K562 (cell line): ENCODE data around the gene PRXL2A. TPM values are rescaled to one million over a fixed set of nuclear protein-coding genes. Genes with fewer than 3 reads are reported as not detected.

Experiments used
- EGR1 ChIP-seq: fragments of 450-650 bp; conservative IDR thresholded peaks from 2 replicates; pipeline ENCODE4 v1.6.1; 2017; ENCODE audit warnings: mild to moderate bottlenecking
- ELF1 ChIP-seq: fragments of 200-800 bp; sonication (Bioruptor generic); IDR thresholded peaks from 2 replicates; pipeline ENCODE4 v1.6.1; 2016; ENCODE audit warnings: missing genetic modification characterization, missing compliant biosample characterization
- ERF ChIP-seq: fragments of 450-650 bp; formaldehyde crosslinking; IDR thresholded peaks from 2 replicates; pipeline ENCODE4 v1.4.0; 2020; ENCODE audit warnings: mild to moderate bottlenecking, mixed read lengths
- HDAC1 ChIP-seq, 2 experiments: fragments of 450-650 bp; IDR thresholded peaks; 2 replicates each; pipeline ENCODE4 v1.6.1; 2016 to 2017; ENCODE audit warnings: inconsistent platforms in 1 of 2, mild to moderate bottlenecking in 1 of 2, moderate library complexity in 1 of 2
- KDM1A ChIP-seq, 2 experiments: fragments of 450-650 bp; IDR thresholded peaks; 2 replicates each; pipeline ENCODE4 v1.6.1; 2016; ENCODE audit warnings: mild to moderate bottlenecking in 2 of 2
- KDM5B ChIP-seq: fragments of 200-600 bp; sonication (generic); IDR thresholded peaks from 2 replicates; pipeline ENCODE4 v1.6.1; 2012; ENCODE audit warnings: low read depth, mild to moderate bottlenecking, moderate library complexity, low read length, control low read depth, inconsistent platforms; ENCODE audit not compliant: insufficient replicate concordance
- MBD2 ChIP-seq: sonication (generic); IDR thresholded peaks from 2 replicates; pipeline ENCODE4 v1.6.1; 2016; ENCODE audit warnings: low read depth, borderline replicate concordance
- NFE2L1 ChIP-seq: fragments of 450-650 bp; IDR thresholded peaks from 2 replicates; pipeline ENCODE4 v1.6.1; 2016; ENCODE audit warnings: missing genetic modification characterization, low read depth, mild to moderate bottlenecking, missing compliant biosample characterization, moderate library complexity, borderline replicate concordance
- RBBP5 ChIP-seq: fragments of 200-600 bp; sonication (generic); IDR thresholded peaks from 2 replicates; pipeline ENCODE4 v1.6.1; 2012; ENCODE audit warnings: borderline replicate concordance, mild to moderate bottlenecking, low read length, control low read depth, inconsistent platforms; ENCODE audit not compliant: insufficient read depth, poor library complexity, severe bottlenecking
- REST ChIP-seq, 2 experiments: fragments of 450-650 bp; formaldehyde crosslinking in 1 of 2; IDR thresholded peaks; 2 replicates each; pipeline versions ENCODE4 v1.4.0 to v1.6.1; 2014 to 2020; ENCODE audit warnings: mild to moderate bottlenecking in 2 of 2, borderline replicate concordance in 1 of 2, low read depth in 1 of 2
- SAFB ChIP-seq: fragments of 200-400 bp; formaldehyde crosslinking; IDR thresholded peaks from 2 replicates; pipeline ENCODE4 v1.6.1; 2017; ENCODE audit warnings: low read depth, low read length, borderline replicate concordance
- ZC3H8 ChIP-seq: fragments of 450-650 bp; IDR thresholded peaks from 2 replicates; pipeline ENCODE4 v1.6.1; 2017
- ZNF12 ChIP-seq: sonication (generic); formaldehyde crosslinking; IDR thresholded peaks from 2 replicates; pipeline ENCODE4 v1.4.0; 2020; ENCODE audit warnings: mild to moderate bottlenecking, missing genetic modification reagents
- polyA plus RNA-seq, 8 experiments: library from polyadenylated mRNA; depleted of rRNA in 4 of 8; stranded (reverse) in 5 of 8; unstranded in 3 of 8; fragments of >200 nt; fragmentation: Nextera tagmentation in 2 of 8; fragmentation: Illumina TruSeq in 1 of 8; extraction: Ambion mirVana in 2 of 8; extraction: Trizol in 1 of 8; gene quantifications; 2 replicates each; pipeline versions ENCODE4 v1.2.1 to v1.2.3, GENCODE V29; 2011 to 2014; ENCODE audit warnings: inconsistent platforms in 1 of 8, missing spikeins in 1 of 8
- total RNA-seq, 7 experiments: library from RNA; depleted of rRNA in 6 of 7; stranded (reverse); fragments of >200 nt in 6 of 7; fragmentation: Illumina TruSeq in 2 of 7; extraction: Trizol in 2 of 7; gene quantifications; 2 replicates each; pipeline versions ENCODE4 v1.2.1 to v1.2.3, GENCODE V29; 2011 to 2021; ENCODE audit warnings: low replicate concordance in 1 of 7
- TF ChIP-seq, protein P1 (sequence below), 3 experiments: fragments of 200-800 bp in 1 of 3; fragments of 250-450 bp in 1 of 3; fragments of 450-650 bp in 1 of 3; sonication (Bioruptor Pico) in 1 of 3; sonication (Bioruptor generic) in 1 of 3; formaldehyde crosslinking in 1 of 3; IDR thresholded peaks; 2 replicates each; pipeline versions ENCODE4 v1.6.1 to v1.8.0; 2016 to 2022; ENCODE audit warnings: mild to moderate bottlenecking in 2 of 3, missing genetic modification characterization in 2 of 3, missing compliant biosample characterization in 1 of 3, moderate library complexity in 1 of 3

The PRXL2A gene
- total and polyA plus RNA-seq, 9 of the 15 experiments (the other 6 are each of a cell fraction or from before 2014, with no cell fraction given), result 0.14 to 1.2 (median 0.75) TPM

- TF ChIP-seq RBBP5 (peak; percentile 17), HDAC1 (IDR thresholded peaks at IDR 0.05) (peak in 1 of 2 experiments; percentile 42; a peak in 1 of 4 replicates), ZC3H8 (no peak), KDM5B (peak; percentile 44), KDM1A (IDR thresholded peaks at IDR 0.05) (no peak), EGR1 (peak; percentile 56), ELF1 (tag) (no peak), MBD2 (no peak), NFE2L1 (tag) (no peak), ZNF12 (0 out of 2 replicates have a peak, but pooled peaks have one; percentile 8), REST (IDR thresholded peaks at IDR 0.05; ENCODE audit: borderline replicate concordance) (no peak), REST (CRISPR knock-in tag; IDR thresholded peaks at IDR 0.05; ENCODE audit: low read depth) (0 out of 2 replicates have a peak, but pooled peaks have one; percentile 25), ERF (CRISPR knock-in tag) (0 out of 2 replicates have a peak, but pooled peaks have one; percentile 37), SAFB (0 out of 2 replicates have a peak, but pooled peaks have one; percentile 11)
- TF ChIP-seq, protein P1, sequence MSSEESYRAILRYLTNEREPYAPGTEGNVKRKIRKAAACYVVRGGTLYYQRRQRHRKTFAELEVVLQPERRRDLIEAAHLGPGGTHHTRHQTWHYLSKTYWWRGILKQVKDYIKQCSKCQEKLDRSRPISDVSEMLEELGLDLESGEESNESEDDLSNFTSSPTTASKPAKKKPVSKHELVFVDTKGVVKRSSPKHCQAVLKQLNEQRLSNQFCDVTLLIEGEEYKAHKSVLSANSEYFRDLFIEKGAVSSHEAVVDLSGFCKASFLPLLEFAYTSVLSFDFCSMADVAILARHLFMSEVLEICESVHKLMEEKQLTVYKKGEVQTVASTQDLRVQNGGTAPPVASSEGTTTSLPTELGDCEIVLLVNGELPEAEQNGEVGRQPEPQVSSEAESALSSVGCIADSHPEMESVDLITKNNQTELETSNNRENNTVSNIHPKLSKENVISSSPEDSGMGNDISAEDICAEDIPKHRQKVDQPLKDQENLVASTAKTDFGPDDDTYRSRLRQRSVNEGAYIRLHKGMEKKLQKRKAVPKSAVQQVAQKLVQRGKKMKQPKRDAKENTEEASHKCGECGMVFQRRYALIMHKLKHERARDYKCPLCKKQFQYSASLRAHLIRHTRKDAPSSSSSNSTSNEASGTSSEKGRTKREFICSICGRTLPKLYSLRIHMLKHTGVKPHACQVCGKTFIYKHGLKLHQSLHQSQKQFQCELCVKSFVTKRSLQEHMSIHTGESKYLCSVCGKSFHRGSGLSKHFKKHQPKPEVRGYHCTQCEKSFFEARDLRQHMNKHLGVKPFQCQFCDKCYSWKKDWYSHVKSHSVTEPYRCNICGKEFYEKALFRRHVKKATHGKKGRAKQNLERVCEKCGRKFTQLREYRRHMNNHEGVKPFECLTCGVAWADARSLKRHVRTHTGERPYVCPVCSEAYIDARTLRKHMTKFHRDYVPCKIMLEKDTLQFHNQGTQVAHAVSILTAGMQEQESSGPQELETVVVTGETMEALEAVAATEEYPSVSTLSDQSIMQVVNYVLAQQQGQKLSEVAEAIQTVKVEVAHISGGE (CRISPR knock-in tag; IDR thresholded peaks at IDR 0.05), result 0 out of 6 replicates have a peak, but pooled peaks of 1 of the 3 experiments have one; percentile 20
These were observed 46.4 kb downstream of the PRXL2A start (continued) for GRCh38 chr10:80454513-80455460.
